Spleen (tissue), 11 donors: ENCODE measurements around the gene NKX1-1. TPM values are rescaled to one million over a fixed set of nuclear protein-coding genes. Genes with fewer than 3 reads are reported as not detected.

Experiments used
- DNase-seq: peaks from one replicate; pipeline ENCODE4 v3.0.0-alpha.2; 2020
- H3K27ac ChIP-seq, 8 donors: fragments of 200-600 bp; sonication (generic) in 7 of 8; 1 replicate in 4 of 8; 2 replicates in 4 of 8; pipeline versions ENCODE4 v1.5.0 to v1.8.0; 2016 to 2021; ENCODE audit warnings: inconsistent platforms in 4 of 8, mild to moderate bottlenecking in 4 of 8, moderate library complexity in 1 of 8
- H3K27me3 ChIP-seq, 7 donors: fragments of 200-600 bp; sonication (generic) in 6 of 7; replicated peaks in 1 of 7; 1 replicate in 4 of 7; 2 replicates in 3 of 7; pipeline versions ENCODE4 v1.5.0 to v1.8.0; 2016 to 2021; ENCODE audit warnings: inconsistent platforms in 3 of 7, mild to moderate bottlenecking in 1 of 7
- H3K36me3 ChIP-seq, 6 donors: fragments of 200-600 bp; sonication (generic) in 5 of 6; 1 replicate in 4 of 6; 2 replicates in 2 of 6; pipeline versions ENCODE4 v1.5.0 to v1.8.0; 2016 to 2021; ENCODE audit warnings: inconsistent platforms in 2 of 6
- H3K4me1 ChIP-seq, 6 donors: fragments of 200-600 bp; sonication (generic) in 5 of 6; 1 replicate in 3 of 6; 2 replicates in 3 of 6; pipeline versions ENCODE4 v1.5.0 to v1.8.0; 2016 to 2021; ENCODE audit warnings: inconsistent platforms in 3 of 6
- H3K4me3 ChIP-seq, 8 donors: fragments of 200-600 bp; sonication (generic) in 7 of 8; 1 replicate in 4 of 8; 2 replicates in 4 of 8; pipeline versions ENCODE4 v1.5.0 to v1.8.0; 2016 to 2021; ENCODE audit warnings: inconsistent platforms in 4 of 8, mild to moderate bottlenecking in 4 of 8, moderate library complexity in 2 of 8
- H3K9me3 ChIP-seq, 8 donors: fragments of 200-600 bp; sonication (generic) in 7 of 8; 1 replicate in 4 of 8; 2 replicates in 4 of 8; pipeline versions ENCODE4 v1.5.0 to v1.8.0; 2016 to 2021; ENCODE audit warnings: inconsistent platforms in 4 of 8
- POLR2A ChIP-seq, 3 donors: fragments of 450-650 bp; IDR thresholded peaks; one replicate each; pipeline ENCODE4 v1.5.1; 2017; ENCODE audit warnings: antibody characterized with exemption in 3 of 3, mild to moderate bottlenecking in 1 of 3
- POLR2AphosphoS5 ChIP-seq, 3 donors: sonication (generic); formaldehyde crosslinking; IDR thresholded peaks; one replicate each; pipeline ENCODE4 v1.5.1; 2017; ENCODE audit warnings: antibody characterized with exemption in 3 of 3
- WGBS, 5 donors: extraction: QIAGEN DNeasy Blood & Tissue Kit in 3 of 5; methylation state at CpG; one replicate each; pipeline versions ENCODE4 v1.1.5 to v1.1.7; 2013 to 2018; 5-methylcytosine and 5-hydroxymethylcytosine counted together
- intact Hi-C: fragments of 100-400 bp; cut with DNase I; formaldehyde crosslinking; loops from one replicate; pipeline ENCODE4 v1.15.0; 2023; ENCODE audit warnings: low total_unique reads
- polyA plus RNA-seq, 3 donors: library from polyadenylated mRNA; stranded (reverse); fragments of 200-250 nt; gene quantifications; one replicate each; pipeline ENCODE4 v1.2.1, GENCODE V29; 2013
- total RNA-seq, 7 donors: library from RNA; depleted of rRNA in 3 of 7; stranded (reverse); fragments of >200 nt in 3 of 7; fragmentation: NEBNext Ultra II Directional in 4 of 7; extraction: Animal tissue kit (Norgen Biotek cat#: 25700) in 4 of 7; gene quantifications; one replicate each; pipeline versions ENCODE4 v1.1.0 to v1.2.1, GENCODE V29; 2016 to 2021
- TF ChIP-seq, protein P1 (sequence below), 11 experiments: fragments of 200-600 bp in 7 of 11; fragments of 450-650 bp in 4 of 11; sonication (generic) in 4 of 11; IDR thresholded peaks in 8 of 11; conservative IDR thresholded peaks in 3 of 11; 1 replicate in 7 of 11; 2 replicates in 4 of 11; pipeline versions ENCODE4 v1.4.0 to v1.8.0; 2016 to 2021; ENCODE audit warnings: antibody characterized with exemption in 11 of 11, inconsistent platforms in 4 of 11, mild to moderate bottlenecking in 1 of 11
- donor health status: healthy with polysubstance abuse.
- donor health status: DM: no; HTN: no; CAD: no; lungs with moderate emphysema.
- donor health status: DM: no; HTN: no; CAD: no.
- donor health status: Bipolar disorder and iron deficiency.
- donor health status: healthy.
- donor health status: DM: no; HTN: no; CAD: no.
- donor health status: DM: yes; HTN: yes; CAD: no.

The NKX1-1 gene
- total and polyA plus RNA-seq, 10 donors = not detected

- peaks cover 0 to 23% (median 10%) of the 10 kb centered on the region in 6 donors for H3K4me1 ChIP-seq
- no peaks in the 10 kb centered on the region for H3K36me3 ChIP-seq
- peaks cover 13 to 98% (median 93%) of the 10 kb centered on the region in 7 donors for H3K27me3 ChIP-seq
- TF ChIP-seq, protein P1, sequence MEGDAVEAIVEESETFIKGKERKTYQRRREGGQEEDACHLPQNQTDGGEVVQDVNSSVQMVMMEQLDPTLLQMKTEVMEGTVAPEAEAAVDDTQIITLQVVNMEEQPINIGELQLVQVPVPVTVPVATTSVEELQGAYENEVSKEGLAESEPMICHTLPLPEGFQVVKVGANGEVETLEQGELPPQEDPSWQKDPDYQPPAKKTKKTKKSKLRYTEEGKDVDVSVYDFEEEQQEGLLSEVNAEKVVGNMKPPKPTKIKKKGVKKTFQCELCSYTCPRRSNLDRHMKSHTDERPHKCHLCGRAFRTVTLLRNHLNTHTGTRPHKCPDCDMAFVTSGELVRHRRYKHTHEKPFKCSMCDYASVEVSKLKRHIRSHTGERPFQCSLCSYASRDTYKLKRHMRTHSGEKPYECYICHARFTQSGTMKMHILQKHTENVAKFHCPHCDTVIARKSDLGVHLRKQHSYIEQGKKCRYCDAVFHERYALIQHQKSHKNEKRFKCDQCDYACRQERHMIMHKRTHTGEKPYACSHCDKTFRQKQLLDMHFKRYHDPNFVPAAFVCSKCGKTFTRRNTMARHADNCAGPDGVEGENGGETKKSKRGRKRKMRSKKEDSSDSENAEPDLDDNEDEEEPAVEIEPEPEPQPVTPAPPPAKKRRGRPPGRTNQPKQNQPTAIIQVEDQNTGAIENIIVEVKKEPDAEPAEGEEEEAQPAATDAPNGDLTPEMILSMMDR (IDR thresholded peaks at IDR 0.05 in 8 of 11, conservative IDR thresholded peaks at IDR 0.05 in 3 of 11) = no peak
- no peak for TF ChIP-seq POLR2A (IDR thresholded peaks at IDR 0.05)
- TF ChIP-seq POLR2AphosphoS5 (IDR thresholded peaks at IDR 0.05) = no peak
- no peak overlapping the region for H3K27ac ChIP-seq
- peaks cover 0 to 11% (median 0%) of the 10 kb centered on the region in 8 donors for H3K9me3 ChIP-seq
- intact Hi-C loops = no loop called here
- no peak overlapping the region for H3K4me3 ChIP-seq
- no peak for DNase-seq
- WGBS, 5 donors = 47 to 57% (median 50%) methylated on average over 14 to 17 of the region's 17 CpGs
Measured at GRCh38 chr4:1411436-1412375, 5.5 kb upstream of the NKX1-1 start.

GRCh38 chr4:1410491-1411325, 4.5 kb upstream of the NKX1-1 start:
- no peak for DNase-seq
- WGBS, 5 donors = 22 to 37% (median 26%) methylated on average over 18 to 48 of the region's 48 CpGs
- TF ChIP-seq POLR2AphosphoS5 (IDR thresholded peaks at IDR 0.05) = peak in 1 of 3 donors; percentile 34
- TF ChIP-seq, protein P1 (IDR thresholded peaks at IDR 0.05 in 8 of 11, conservative IDR thresholded peaks at IDR 0.05 in 3 of 11) = no peak
- no peak overlapping the region for H3K27ac ChIP-seq
- intact Hi-C loops = no loop called here
- no peak overlapping the region for H3K4me3 ChIP-seq
- H3K4me1 ChIP-seq = peaks cover 0 to 33% (median 15%) of the 10 kb centered on the region in 6 donors
- H3K36me3 ChIP-seq = no peaks in the 10 kb centered on the region
- peaks cover 14 to 98% (median 94%) of the 10 kb centered on the region in 7 donors for H3K27me3 ChIP-seq
- peaks cover 0 to 21% (median 0%) of the 10 kb centered on the region in 8 donors for H3K9me3 ChIP-seq

GRCh38 chr4:1409491-1410425, 3.5 kb upstream of the NKX1-1 start:
- Histone ChIP-seq H3K4me1 (peaks cover 0 to 39% (median 20%) of the 10 kb centered on the region in 6 donors), H3K4me3 (no peak overlapping the region), H3K36me3 (no peaks in the 10 kb centered on the region), H3K27me3 (peaks cover 15 to 98% (median 94%) of the 10 kb centered on the region in 7 donors), H3K27ac (no peak overlapping the region), H3K9me3 (peaks cover 0 to 28% (median 0%) of the 10 kb centered on the region in 8 donors)
- no peak for DNase-seq
- WGBS, 5 donors = 43 to 50% (median 48%) methylated on average over 25 to 27 of the region's 27 CpGs
- TF ChIP-seq, protein P1 (IDR thresholded peaks at IDR 0.05 in 8 of 11, conservative IDR thresholded peaks at IDR 0.05 in 3 of 11) = no peak
- TF ChIP-seq POLR2AphosphoS5 (IDR thresholded peaks at IDR 0.05) = no peak
- no peak for TF ChIP-seq POLR2A (IDR thresholded peaks at IDR 0.05)
- intact Hi-C loops = no loop called here
